NT2/D1 (cell line): ENCODE data around the gene SH2D6.

Experiments used
- SUZ12 ChIP-seq: IDR thresholded peaks from 2 replicates; pipeline ENCODE4 v1.6.1; 2011; ENCODE audit not compliant: insufficient read length, insufficient read depth; ENCODE audit errors: extremely low read depth
- YY1 ChIP-seq: IDR thresholded peaks from 2 replicates; pipeline ENCODE4 v1.6.1; 2011; ENCODE audit not compliant: insufficient read length, insufficient read depth
- ZNF274 ChIP-seq: IDR thresholded peaks from 2 replicates; pipeline ENCODE4 v1.6.1; 2011; ENCODE audit warnings: mild to moderate bottlenecking, low read depth, low read length

DNA sequence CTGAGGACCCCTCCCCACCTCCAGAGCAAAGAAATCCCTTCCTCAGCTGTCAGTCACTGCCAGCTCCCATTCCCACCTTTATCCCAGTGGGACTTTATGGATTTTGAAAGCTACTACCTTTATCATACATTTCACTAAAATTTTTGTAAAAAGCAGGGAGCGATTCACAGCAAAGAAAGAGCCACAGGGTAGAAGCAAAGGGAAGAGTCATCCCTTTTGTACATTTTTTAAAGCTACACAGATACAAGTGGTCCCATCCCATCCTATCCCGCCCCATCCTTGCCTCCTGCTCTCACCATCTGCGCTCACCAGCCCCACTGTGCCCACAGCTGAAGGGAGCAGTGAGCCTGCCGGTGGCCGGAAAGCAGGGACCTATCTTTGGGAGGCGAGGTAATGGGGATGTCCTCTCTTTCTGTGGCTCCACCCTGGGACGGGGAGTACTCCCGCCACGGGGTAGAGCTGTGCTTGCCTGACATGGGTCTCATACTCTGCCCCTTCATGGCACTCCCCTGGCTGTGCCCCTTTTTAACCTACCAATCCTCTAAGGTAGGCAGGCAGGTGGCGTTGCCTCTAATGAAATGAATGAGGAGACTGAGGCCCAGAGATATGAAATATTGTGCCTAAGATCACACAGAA, 13.2 kb downstream of the SH2D6 start:
- TF ChIP-seq YY1 (no peak), ZNF274 (no peak), SUZ12 (no peak)
